Measurements from ENCODE around the gene RAE1.

DNA sequence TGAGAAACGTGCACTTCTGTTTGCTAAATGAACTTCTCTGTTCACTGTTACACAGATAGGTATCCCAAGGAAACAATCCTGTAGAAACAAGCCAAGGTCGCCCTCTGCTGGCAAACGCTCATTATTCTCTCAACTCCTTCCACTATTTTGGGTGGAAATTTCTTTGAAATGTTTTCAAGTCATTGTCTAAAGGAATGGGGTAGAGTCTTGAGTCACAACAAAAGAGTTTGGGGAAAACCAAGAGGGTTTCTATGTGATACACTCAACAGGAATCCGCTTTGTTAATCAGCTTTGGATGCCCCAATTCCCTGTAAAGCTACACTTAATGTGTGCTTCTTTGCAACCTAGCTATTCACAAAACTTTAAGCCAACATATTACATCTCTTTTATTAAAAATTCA, 4.6 kb upstream of the RAE1 start:
- TF ChIP-seq ZBTB7A (IDR thresholded peaks at IDR 0.05; ENCODE audit: low read depth) (no peak), YY1 (IDR thresholded peaks at IDR 0.05; ENCODE audit: low read depth) (no peak), EGR1 (IDR thresholded peaks at IDR 0.05) (no peak), EP300 (IDR thresholded peaks at IDR 0.05; ENCODE audit: borderline replicate concordance) (no peak), NFIC (IDR thresholded peaks at IDR 0.05) (no peak)
- TF ChIP-seq, protein P1, sequence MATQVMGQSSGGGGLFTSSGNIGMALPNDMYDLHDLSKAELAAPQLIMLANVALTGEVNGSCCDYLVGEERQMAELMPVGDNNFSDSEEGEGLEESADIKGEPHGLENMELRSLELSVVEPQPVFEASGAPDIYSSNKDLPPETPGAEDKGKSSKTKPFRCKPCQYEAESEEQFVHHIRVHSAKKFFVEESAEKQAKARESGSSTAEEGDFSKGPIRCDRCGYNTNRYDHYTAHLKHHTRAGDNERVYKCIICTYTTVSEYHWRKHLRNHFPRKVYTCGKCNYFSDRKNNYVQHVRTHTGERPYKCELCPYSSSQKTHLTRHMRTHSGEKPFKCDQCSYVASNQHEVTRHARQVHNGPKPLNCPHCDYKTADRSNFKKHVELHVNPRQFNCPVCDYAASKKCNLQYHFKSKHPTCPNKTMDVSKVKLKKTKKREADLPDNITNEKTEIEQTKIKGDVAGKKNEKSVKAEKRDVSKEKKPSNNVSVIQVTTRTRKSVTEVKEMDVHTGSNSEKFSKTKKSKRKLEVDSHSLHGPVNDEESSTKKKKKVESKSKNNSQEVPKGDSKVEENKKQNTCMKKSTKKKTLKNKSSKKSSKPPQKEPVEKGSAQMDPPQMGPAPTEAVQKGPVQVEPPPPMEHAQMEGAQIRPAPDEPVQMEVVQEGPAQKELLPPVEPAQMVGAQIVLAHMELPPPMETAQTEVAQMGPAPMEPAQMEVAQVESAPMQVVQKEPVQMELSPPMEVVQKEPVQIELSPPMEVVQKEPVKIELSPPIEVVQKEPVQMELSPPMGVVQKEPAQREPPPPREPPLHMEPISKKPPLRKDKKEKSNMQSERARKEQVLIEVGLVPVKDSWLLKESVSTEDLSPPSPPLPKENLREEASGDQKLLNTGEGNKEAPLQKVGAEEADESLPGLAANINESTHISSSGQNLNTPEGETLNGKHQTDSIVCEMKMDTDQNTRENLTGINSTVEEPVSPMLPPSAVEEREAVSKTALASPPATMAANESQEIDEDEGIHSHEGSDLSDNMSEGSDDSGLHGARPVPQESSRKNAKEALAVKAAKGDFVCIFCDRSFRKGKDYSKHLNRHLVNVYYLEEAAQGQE (IDR thresholded peaks at IDR 0.05; ENCODE audit: low read depth): no peak
- TF ChIP-seq, protein P2, sequence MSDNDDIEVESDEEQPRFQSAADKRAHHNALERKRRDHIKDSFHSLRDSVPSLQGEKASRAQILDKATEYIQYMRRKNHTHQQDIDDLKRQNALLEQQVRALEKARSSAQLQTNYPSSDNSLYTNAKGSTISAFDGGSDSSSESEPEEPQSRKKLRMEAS (IDR thresholded peaks at IDR 0.05): no peak
